K562 (cell line): ENCODE results near the gene LPGAT1. TPM values are rescaled to one million over a fixed set of nuclear protein-coding genes. Genes with fewer than 3 reads are reported as not detected.

Experiments used
- CBFA2T2 ChIP-seq: fragments of 450-650 bp; conservative IDR thresholded peaks from 2 replicates; pipeline ENCODE4 v1.6.1; 2017; ENCODE audit warnings: mild to moderate bottlenecking
- CREB3 ChIP-seq: fragments of 450-650 bp; conservative IDR thresholded peaks from 2 replicates; pipeline ENCODE4 v1.6.1; 2016; ENCODE audit warnings: missing genetic modification characterization, low read depth, mild to moderate bottlenecking, missing compliant biosample characterization, moderate library complexity
- CREB3L1 ChIP-seq: fragments of 450-650 bp; IDR thresholded peaks from 2 replicates; pipeline ENCODE4 v1.6.1; 2014; ENCODE audit warnings: low read depth, mild to moderate bottlenecking, moderate library complexity, borderline replicate concordance
- ELF4 ChIP-seq: fragments of 450-650 bp; formaldehyde crosslinking; IDR thresholded peaks from 2 replicates; pipeline ENCODE4 v1.4.0; 2022; ENCODE audit warnings: missing genetic modification characterization
- FOXJ2 ChIP-seq: fragments of 200-800 bp; sonication (Bioruptor generic); IDR thresholded peaks from 2 replicates; pipeline ENCODE4 v1.6.1; 2016; ENCODE audit warnings: missing genetic modification characterization, missing compliant biosample characterization
- HDAC8 ChIP-seq: fragments of 450-650 bp; IDR thresholded peaks from 2 replicates; pipeline ENCODE4 v1.6.1; 2016; ENCODE audit warnings: mild to moderate bottlenecking, missing genetic modification characterization, moderate library complexity, missing compliant biosample characterization
- HOMEZ ChIP-seq: fragments of 250-450 bp; sonication (Bioruptor Pico); IDR thresholded peaks from 2 replicates; pipeline ENCODE4 v1.4.0; 2020; ENCODE audit warnings: mild to moderate bottlenecking, moderate library complexity
- MXI1 ChIP-seq: IDR thresholded peaks from 2 replicates; pipeline ENCODE4 v1.6.1; 2011; ENCODE audit warnings: low read depth, mild to moderate bottlenecking, improper control_type of control experiment, low read length
- MYBL2 ChIP-seq, 2 experiments: fragments of 450-650 bp in 1 of 2; sonication (generic) in 1 of 2; formaldehyde crosslinking in 1 of 2; IDR thresholded peaks; 2 replicates each; pipeline versions ENCODE4 v1.6.1 to v1.8.1; 2017 to 2022; ENCODE audit warnings: borderline replicate concordance in 1 of 2, inconsistent platforms in 1 of 2, low read depth in 1 of 2, mild to moderate bottlenecking in 1 of 2, missing genetic modification reagents in 1 of 2, moderate library complexity in 1 of 2
- NFATC3 ChIP-seq: fragments of 450-650 bp; IDR thresholded peaks from 2 replicates; pipeline ENCODE4 v1.6.1; 2017; ENCODE audit warnings: mild to moderate bottlenecking
- TBP ChIP-seq: optimal IDR thresholded peaks from 2 replicates; pipeline ENCODE3; 2011; ENCODE audit warnings: low read depth, low read length, improper control_type of control experiment
- WHSC1 ChIP-seq: IDR thresholded peaks from one replicate; pipeline ENCODE4 v1.6.1; 2012; ENCODE audit warnings: low read length, control low read depth, inconsistent platforms
- ZC3H4 ChIP-seq: sonication (generic); formaldehyde crosslinking; IDR thresholded peaks from 2 replicates; pipeline ENCODE4 v1.9.0; 2021; ENCODE audit warnings: missing genetic modification reagents, borderline replicate concordance
- ZNF212 ChIP-seq: fragments of 450-650 bp; formaldehyde crosslinking; IDR thresholded peaks from 2 replicates; pipeline ENCODE4 v1.4.0; 2020; ENCODE audit warnings: mild to moderate bottlenecking
- polyA plus RNA-seq, 8 experiments: library from polyadenylated mRNA; depleted of rRNA in 4 of 8; stranded (reverse) in 5 of 8; unstranded in 3 of 8; fragments of >200 nt; fragmentation: Nextera tagmentation in 2 of 8; fragmentation: Illumina TruSeq in 1 of 8; extraction: Ambion mirVana in 2 of 8; extraction: Trizol in 1 of 8; gene quantifications; 2 replicates each; pipeline versions ENCODE4 v1.2.1 to v1.2.3, GENCODE V29; 2011 to 2014; ENCODE audit warnings: inconsistent platforms in 1 of 8, missing spikeins in 1 of 8
- total RNA-seq, 7 experiments: library from RNA; depleted of rRNA in 6 of 7; stranded (reverse); fragments of >200 nt in 6 of 7; fragmentation: Illumina TruSeq in 2 of 7; extraction: Trizol in 2 of 7; gene quantifications; 2 replicates each; pipeline versions ENCODE4 v1.2.1 to v1.2.3, GENCODE V29; 2011 to 2021; ENCODE audit warnings: low replicate concordance in 1 of 7

Gene LPGAT1
- total and polyA plus RNA-seq, 9 of the 15 experiments (the other 6 are each of a cell fraction or from before 2014, with no cell fraction given): 5.7 to 31.4 (median 16.3) TPM

GRCh38 chr1:211701733-211702132 lies 128.8 kb downstream of the LPGAT1 start (continued):
- TF ChIP-seq ZNF212 (CRISPR knock-in tag): no peak
- no peak for TF ChIP-seq NFATC3
- TF ChIP-seq HDAC8 (tag): no peak
- TF ChIP-seq WHSC1: no peak
- no peak for TF ChIP-seq CREB3 (tag)
- no peak for TF ChIP-seq ELF4 (CRISPR knock-in tag)
- TF ChIP-seq FOXJ2 (tag): no peak
- no peak for TF ChIP-seq CBFA2T2
- no peak for TF ChIP-seq HOMEZ (CRISPR knock-in tag)
- TF ChIP-seq TBP: no peak
- no peak for TF ChIP-seq MXI1
- TF ChIP-seq CREB3L1: no peak
- no peak for TF ChIP-seq ZC3H4 (CRISPR knock-in tag)
- no peak for TF ChIP-seq MYBL2 (IDR thresholded peaks at IDR 0.05; ENCODE audit: low read depth)
- TF ChIP-seq MYBL2 (CRISPR knock-in tag; IDR thresholded peaks at IDR 0.05; ENCODE audit: borderline replicate concordance): no peak
